Chondrocyte (in vitro differentiated cells): Measurements from ENCODE around the gene PAPPA2. TPM values are rescaled to one million over a fixed set of nuclear protein-coding genes. Genes with fewer than 3 reads are reported as not detected.
"Not testable (repeated sequence)": the region's sequence is repeated elsewhere in the genome, so short reads cannot be mapped to it uniquely, and the experiment has no call there.

Experiments
- DNase-seq: peaks from one replicate; pipeline ENCODE4 v3.0.0; 2021; ENCODE audit warnings: mixed read lengths, low spot score
- H3K27ac Mint-ChIP-seq: one replicate; pipeline ENCODE4 v1.8.0; 2021; ENCODE audit warnings: mild to moderate bottlenecking, moderate library complexity, mixed read lengths; ENCODE audit not compliant: unreplicated experiment
- H3K27me3 Mint-ChIP-seq: 2 replicates; pipeline ENCODE4 v1.8.0; 2021; ENCODE audit warnings: low read depth, mixed read lengths
- H3K36me3 Mint-ChIP-seq: 2 replicates; pipeline ENCODE4 v1.8.0; 2021; ENCODE audit warnings: low read depth, mixed read lengths
- H3K4me1 Mint-ChIP-seq: 2 replicates; pipeline ENCODE4 v1.8.0; 2021; ENCODE audit warnings: low read depth, mild to moderate bottlenecking, mixed read lengths
- H3K4me3 Mint-ChIP-seq: one replicate; pipeline ENCODE4 v1.8.0; 2021; ENCODE audit warnings: mild to moderate bottlenecking, moderate library complexity, mixed read lengths; ENCODE audit not compliant: unreplicated experiment
- H3K9me3 Mint-ChIP-seq: 2 replicates; pipeline ENCODE4 v1.8.0; 2021; ENCODE audit warnings: low read depth, mixed read lengths
- total RNA-seq: library from RNA; stranded (reverse); gene quantifications from 3 replicates; pipeline ENCODE4 v1.2.1, GENCODE V29; 2021
- TF ChIP-seq, protein P1 (sequence below): fragments of 200-600 bp; sonication (generic); IDR thresholded peaks from 2 replicates; pipeline ENCODE4 v1.5.0; 2021; ENCODE audit warnings: antibody characterized with exemption, mild to moderate bottlenecking, moderate library complexity

The PAPPA2 gene
- total RNA-seq, 1 donor from 2014 or later = 0.42 TPM

DNA sequence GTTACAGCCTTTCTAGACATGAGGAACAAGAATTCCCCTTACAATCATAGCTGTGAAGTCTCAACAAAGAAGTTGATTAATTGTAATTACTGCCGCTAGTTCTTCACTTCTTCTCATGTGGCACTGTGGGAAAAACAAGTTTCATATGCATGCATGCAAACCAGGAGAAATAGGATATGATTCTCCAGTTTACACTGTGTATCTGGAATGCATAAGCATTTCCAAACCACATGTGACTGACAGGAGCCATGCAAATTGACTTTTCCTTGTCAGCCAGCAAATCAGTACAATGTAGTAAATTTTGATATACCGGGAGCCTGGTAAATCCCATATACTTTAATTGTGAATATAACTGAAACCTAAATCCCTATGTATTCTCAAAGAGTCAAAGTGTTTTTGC lies 279.3 kb downstream of the PAPPA2 start:
- TF ChIP-seq, protein P1, sequence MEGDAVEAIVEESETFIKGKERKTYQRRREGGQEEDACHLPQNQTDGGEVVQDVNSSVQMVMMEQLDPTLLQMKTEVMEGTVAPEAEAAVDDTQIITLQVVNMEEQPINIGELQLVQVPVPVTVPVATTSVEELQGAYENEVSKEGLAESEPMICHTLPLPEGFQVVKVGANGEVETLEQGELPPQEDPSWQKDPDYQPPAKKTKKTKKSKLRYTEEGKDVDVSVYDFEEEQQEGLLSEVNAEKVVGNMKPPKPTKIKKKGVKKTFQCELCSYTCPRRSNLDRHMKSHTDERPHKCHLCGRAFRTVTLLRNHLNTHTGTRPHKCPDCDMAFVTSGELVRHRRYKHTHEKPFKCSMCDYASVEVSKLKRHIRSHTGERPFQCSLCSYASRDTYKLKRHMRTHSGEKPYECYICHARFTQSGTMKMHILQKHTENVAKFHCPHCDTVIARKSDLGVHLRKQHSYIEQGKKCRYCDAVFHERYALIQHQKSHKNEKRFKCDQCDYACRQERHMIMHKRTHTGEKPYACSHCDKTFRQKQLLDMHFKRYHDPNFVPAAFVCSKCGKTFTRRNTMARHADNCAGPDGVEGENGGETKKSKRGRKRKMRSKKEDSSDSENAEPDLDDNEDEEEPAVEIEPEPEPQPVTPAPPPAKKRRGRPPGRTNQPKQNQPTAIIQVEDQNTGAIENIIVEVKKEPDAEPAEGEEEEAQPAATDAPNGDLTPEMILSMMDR = no peak
- Mint-ChIP-seq H3K27me3 (peaks cover 5% of the 10 kb centered on the region), H3K36me3 (no peaks in the 10 kb centered on the region), H3K9me3 (no peaks in the 10 kb centered on the region), H3K27ac (no peak overlapping the region), H3K4me1 (no peaks in the 10 kb centered on the region), H3K4me3 (no peak overlapping the region)
- no peak for DNase-seq

DNA sequence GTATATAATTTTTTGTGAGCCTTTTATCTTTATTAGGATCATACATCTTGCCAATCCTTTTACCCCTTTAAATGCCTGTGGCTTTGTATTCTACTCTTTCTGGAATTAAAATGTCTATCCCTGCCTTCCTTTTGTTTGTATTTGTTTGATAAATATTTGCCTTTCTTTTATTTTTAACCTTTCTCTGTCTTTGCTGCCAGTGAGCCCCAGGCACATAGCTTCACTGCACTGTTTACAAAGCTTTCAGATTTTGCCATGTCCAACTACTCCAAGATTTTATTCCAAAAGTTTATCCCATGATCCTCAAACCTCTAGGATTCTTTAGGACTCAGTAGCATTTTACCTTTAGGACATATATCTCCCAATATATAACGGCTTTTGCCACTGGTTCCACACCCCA lies 281.2 kb downstream of the PAPPA2 start:
- no peaks in the 10 kb centered on the region for H3K4me1 Mint-ChIP-seq
- no peak overlapping the region for H3K4me3 Mint-ChIP-seq
- H3K27me3 Mint-ChIP-seq = peaks cover 4% of the 10 kb centered on the region
- H3K27ac Mint-ChIP-seq = no peak overlapping the region
- H3K9me3 Mint-ChIP-seq = no peaks in the 10 kb centered on the region
- TF ChIP-seq, protein P1 = no peak
- no peak for DNase-seq
- H3K36me3 Mint-ChIP-seq = no peaks in the 10 kb centered on the region

DNA sequence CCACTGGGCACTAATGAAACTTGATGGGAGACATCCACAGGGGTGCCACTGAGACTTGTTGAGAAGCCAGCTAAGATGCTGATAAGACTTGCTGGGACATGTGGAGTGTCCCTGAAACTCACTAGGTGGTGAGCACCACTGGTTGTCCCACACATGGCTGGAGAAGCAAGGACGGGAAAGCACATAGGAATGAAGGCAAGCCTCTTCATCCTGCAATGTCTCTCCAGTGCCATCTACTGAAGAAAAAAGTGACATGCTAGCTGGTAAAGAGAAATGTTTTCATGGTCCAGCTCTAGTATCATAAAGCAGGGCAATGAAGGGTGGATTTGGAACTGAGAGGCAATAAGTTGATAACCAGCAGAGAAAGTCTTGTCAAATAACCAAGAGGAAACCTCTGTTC lies 283.0 kb downstream of the PAPPA2 start:
- Mint-ChIP-seq H3K4me3 (no peak overlapping the region), H3K36me3 (no peaks in the 10 kb centered on the region), H3K27me3 (peaks cover 4% of the 10 kb centered on the region), H3K9me3 (no peaks in the 10 kb centered on the region), H3K4me1 (no peaks in the 10 kb centered on the region), H3K27ac (no peak overlapping the region)
- DNase-seq = no peak
- TF ChIP-seq, protein P1 = no peak

DNA sequence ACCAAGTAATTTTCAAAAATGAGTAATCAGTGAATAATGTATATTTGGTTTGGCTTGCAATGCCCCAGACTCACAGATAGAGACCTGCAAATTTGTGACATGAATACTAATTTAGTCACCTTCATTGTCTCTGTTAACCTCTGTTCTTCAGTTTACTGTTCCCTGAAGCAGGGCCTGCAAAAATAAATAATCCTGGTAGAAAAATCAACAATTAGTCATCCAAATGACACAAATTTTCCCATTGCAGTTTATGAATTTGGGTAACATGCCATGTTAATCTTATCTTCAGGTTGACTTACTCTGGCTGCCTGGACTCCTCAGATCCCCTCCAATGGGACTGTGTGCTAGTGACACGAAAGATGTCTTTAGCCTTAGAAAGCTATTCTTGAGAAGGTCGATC lies 289.5 kb downstream of the PAPPA2 start:
- H3K27me3 Mint-ChIP-seq = peaks cover 2% of the 10 kb centered on the region
- no peaks in the 10 kb centered on the region for H3K36me3 Mint-ChIP-seq
- H3K27ac Mint-ChIP-seq = no peak overlapping the region
- TF ChIP-seq, protein P1 = no peak
- H3K4me3 Mint-ChIP-seq = no peak overlapping the region
- H3K9me3 Mint-ChIP-seq = peaks cover 3% of the 10 kb centered on the region
- DNase-seq = no peak
- H3K4me1 Mint-ChIP-seq = no peaks in the 10 kb centered on the region

DNA sequence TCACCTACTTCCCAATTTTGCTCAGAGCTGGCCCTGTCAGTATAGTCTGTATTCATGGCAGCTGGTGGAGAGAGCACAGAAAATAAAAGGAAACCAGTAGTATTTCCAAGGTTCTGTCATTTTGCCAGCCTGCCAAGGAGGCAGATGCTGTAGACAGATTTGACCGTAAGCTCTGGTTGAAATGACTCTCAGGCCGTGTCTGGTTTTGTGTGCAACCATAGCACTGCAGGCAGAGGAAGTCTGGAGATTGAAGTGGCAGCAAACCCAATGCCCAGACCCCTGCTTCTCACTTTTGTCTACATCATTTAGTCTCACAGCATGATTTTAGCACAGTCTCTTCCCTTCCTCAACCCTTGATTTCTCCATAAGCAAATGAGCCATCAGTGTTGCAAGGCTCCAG lies 291.7 kb downstream of the PAPPA2 start:
- Mint-ChIP-seq H3K36me3 (no peaks in the 10 kb centered on the region), H3K27ac (no peak overlapping the region), H3K27me3 (peaks cover 2% of the 10 kb centered on the region), H3K4me3 (no peak overlapping the region), H3K4me1 (no peaks in the 10 kb centered on the region), H3K9me3 (peaks cover 3% of the 10 kb centered on the region)
- DNase-seq = no peak
- TF ChIP-seq, protein P1 = no peak

DNA sequence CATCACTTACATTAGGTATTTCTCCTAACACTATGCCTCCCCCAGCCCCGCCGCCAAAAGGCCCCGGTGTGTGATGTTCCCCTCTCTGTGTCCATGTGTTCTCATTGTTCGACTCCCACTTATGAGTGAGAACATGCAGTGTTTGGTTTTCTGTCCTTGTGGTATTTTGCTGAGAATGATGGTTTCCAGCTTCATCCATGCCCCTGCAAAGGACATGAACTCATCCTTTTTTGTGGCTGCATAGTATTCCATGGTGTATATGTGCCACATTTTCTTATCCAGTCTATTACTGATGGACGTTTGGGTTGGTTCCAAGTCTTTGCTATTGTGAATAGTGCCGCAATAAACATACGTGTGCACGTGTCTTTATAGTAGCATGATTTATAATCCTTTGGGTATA lies 293.8 kb downstream of the PAPPA2 start:
- DNase-seq, H3K27ac Mint-ChIP-seq: not testable (repeated sequence)

More for the DNA sequence above, 293.8 kb downstream of the PAPPA2 start:
- not testable (repeated sequence) for H3K4me1 Mint-ChIP-seq, H3K9me3 Mint-ChIP-seq, H3K36me3 Mint-ChIP-seq, H3K4me3 Mint-ChIP-seq, H3K27me3 Mint-ChIP-seq
